Activated CD4-positive, alpha-beta T cell treated with anti-CD3 and anti-CD28 coated beads, Interleukin-2, amount 50 U/mL, for 48 hours (primary cell): ENCODE measurements around the gene CADPS2.

ENCODE experiments used
- DNase-seq, 2 experiments: peaks; one replicate each; pipeline ENCODE4 v3.0.0-alpha.2; 2020

Gene CADPS2

DNA sequence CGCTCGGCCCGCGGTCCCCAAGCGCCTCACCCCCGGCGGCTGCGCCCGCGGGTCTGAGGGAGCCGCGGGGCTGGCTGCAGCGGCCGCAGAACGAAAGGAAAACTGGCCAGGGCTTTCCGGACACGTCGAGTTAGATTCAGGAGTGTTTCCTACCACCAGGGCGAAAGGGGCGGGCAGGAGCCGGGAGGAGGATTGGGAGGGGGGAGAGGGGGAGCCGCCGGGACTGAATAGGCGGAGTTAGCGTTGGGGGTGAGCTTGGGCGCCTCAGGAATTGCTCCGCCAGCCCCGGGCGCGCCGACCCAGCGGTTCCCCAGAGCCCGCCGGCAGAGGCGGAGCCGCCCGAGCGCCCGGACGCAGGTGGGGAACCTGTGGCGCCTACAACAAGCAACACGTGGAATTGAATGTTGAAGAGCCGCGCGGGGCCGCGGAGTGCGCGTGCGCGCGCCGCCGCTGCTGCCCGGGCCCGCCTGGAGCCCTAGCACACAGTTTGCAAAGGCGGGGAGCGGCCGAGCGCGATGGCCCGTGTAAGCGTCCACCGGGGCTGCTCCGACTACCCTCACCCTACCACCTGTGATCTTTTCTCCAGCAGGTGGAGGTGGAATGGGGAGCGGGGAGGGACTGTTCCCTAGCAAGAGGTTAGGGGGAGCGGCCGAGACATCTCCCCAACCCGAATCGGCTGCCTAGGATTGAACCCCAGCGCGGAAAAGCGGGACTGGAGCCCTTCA lies at the start of gene CADPS2:
CADPS2 (minus strand) TSS at position 104 of the 725 bp plus-strand sequence. CDS start 123 bp downstream, outside the sequence.
- DNase-seq = peak; percentile 3 to 12

DNA sequence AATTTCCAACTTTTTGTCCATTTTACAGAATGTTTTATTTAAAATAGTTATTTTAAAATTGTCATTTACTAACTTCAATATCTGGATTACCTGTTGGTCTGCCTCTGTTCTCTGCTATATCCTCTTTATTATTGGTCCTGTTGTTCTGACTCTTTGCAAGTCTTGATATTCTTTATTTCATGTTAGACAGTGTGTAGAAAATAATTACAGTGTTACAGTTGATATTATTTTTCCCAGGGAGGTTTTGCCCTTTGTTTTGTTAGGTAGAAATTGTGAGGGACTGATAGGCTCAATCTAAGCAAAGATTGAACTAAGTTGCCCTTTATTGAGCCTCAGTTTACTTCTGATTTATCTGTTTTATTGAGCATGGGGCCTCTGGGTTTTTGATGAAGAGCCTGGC lies 49.4 kb upstream of the CADPS2 start:
- DNase-seq = no peak

DNA sequence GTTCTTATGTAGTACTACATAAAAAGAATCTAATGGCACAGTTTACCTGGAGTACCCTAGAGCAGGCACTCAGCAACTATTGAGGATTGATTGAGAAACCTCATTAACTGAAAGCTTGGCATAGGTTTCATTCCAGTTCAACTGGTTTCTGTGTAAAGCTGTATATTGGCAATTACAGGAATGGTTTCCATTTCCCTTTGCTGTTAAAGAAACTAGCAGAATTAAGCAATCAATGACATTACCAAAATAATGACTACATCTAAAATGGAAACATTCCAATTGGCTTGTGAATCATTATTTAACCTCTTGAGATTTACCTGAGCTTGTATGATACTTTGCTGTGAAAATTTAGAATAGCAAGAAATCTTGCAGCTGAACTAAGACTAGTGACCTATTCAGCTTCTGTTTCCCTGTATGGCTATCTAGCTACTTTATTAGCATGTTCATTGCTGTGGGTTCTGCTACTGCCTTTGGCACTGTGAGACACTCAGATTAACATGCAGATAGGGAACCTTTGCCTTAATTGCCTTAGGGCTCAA lies 33.5 kb upstream of the CADPS2 start:
- DNase-seq = no peak

- no peak for DNase-seq
These were observed 28.6 kb upstream of the CADPS2 start for GRCh38 chr7:122914812-122915211.

DNA sequence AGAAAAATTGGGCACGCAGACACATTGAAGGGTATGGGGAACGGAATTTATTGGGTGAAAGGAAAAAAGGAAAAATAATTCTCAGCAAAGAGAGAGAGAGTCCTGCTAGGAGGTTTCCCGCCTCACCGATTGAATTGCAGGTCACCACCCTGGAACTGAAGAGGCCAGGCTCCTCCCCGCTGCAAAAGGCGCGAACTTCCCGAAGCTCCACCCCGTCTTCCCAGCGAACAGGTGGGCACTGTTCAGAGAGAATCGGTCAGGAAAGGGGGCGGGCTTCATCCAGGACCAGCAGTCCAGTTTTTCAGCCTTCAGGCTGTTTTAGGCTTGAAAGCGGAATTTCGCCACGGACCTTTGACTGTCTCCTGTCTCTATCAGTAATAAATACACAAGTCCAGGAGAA lies 27.3 kb upstream of the CADPS2 start:
- no peak for DNase-seq

DNA sequence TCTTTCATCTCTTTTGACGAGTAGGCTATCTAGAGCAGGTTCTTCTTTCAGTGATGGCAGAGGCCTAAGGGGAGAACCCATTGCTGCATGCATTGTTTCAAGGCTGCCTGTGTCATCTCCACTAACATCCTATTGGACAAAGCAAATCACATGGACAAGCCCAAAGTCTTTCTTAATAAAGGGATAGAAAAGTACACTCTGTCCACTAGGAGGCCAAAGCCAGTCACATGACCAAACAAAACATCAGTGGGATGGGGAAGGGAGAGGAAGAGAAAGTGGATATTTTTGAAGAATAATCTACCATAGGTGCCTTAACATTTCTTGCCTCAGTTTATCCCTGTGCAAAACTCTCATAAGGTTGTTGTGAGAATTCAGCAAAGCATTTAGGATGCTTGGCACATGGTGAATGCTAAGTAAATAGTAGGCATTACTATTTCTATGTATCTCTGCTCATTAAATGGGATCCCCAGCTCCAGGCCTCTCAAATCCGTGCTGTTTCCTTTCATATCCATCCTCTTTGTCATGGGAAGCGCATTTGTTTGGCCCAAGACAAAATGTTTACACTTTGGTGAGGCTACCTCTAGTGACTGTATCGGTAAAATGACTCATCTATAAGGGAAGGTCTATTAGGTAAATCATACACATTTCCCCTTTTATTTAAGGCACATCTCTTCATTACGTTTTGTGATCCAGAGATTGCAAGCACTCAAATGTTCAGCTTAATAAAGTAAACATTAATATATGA lies 16.7 kb upstream of the CADPS2 start:
- no peak for DNase-seq

- no peak for DNase-seq
These were observed 15.0 kb upstream of the CADPS2 start for GRCh38 chr7:122901250-122901649.

GRCh38 chr7:122896509-122896908 lies 10.2 kb upstream of the CADPS2 start:
- DNase-seq = no peak

DNA sequence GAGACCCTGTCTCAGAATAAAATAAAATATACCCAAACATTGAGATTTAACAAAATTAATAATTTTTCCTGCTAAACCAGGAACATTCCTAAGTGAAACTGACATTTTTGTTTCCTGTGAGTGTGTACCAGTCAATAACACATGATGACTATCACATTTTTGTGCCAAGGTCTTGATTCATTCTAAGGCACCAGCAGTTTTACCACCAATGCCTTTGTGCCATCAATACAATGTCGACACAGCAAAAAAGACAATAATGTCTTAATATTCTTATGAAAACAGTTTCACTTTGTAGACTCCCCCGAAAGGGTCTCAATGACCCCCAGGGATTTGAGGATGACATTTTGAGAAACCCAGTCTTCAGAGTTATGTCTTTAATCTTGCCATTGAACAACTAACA lies 7.2 kb upstream of the CADPS2 start:
- DNase-seq = no peak

- DNase-seq = no peak
These were observed 2.9 kb upstream of the CADPS2 start for GRCh38 chr7:122889116-122889515.

- no peak for DNase-seq
These were observed 1.6 kb upstream of the CADPS2 start for GRCh38 chr7:122887848-122888247.

DNA sequence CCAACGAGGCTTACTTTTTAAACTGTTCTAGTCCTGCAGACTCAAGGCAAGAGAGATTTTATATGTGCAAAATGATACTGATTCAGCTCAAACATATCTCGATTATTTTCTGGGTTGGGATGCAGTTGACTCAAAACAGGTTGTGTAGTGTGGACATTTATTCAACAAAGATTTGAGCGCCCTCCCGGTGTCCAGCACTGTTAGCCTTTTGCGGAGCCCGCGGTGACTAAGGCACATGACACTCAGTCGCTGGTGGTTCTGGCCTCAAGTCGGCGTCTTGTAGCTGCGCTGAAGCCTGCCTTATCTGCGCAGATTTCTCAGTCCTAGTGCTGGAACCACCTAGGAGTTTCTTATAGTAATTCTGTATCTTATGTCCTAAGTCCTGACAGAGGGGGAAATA lies 938 bp upstream of the CADPS2 start:
- DNase-seq = peak in 1 of 2 experiments; percentile 1

DNA sequence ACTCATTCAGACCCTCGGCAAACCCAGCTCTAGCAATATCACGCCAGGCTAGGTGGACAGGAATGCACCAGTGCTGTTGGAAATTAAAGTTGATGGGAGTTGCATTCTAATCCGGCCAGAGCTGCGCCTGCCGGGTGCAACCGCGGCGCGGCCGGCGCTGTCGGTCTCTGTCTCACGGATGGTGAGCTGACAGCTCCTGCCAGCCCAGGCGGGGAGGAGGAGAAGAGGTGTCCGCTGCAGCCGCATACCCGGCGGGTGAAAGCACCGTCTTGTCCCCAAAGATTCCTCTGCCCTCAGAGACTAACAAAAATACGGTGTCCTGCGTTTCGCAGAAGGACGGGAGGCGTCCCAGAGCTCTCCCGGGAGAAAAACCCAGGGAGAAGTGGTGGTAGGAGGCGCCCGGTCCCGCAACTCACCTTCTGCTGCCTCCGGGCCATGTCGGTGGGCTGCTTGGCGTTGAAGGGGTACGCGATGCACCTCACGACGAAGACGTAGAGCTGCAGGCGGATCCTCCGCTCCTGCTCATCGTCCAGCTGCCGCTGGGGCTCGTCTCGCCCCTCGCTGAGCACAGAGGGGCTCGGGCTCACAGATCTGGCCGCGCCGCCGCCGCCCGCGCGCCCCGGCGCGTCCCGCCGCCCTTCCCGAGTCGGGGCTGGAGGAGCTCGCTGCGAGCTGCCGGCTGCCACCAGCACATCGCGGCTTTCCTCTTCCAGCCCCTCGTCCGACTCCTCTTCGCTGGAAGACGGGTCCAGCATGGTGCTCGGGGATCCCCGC lies 490 bp downstream of the CADPS2 start:
- DNase-seq = no peak

DNA sequence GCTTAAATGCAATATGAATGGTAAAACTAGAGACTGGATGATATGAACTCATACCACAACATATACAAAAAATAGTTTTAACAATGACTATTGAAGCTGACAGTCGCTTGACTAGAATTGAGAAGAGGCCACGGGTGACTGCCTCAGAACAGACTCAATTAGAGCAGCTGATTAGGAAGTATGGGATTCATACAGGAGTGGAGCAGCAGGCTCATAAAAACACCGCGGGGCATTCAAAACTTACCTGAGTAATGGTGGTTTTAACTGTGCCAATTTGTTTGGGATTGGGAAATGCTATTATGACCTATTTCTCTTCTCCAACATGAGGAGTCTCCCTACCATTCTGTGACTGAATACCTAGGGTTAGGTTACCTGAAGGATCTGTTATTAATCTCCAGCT lies 2.1 kb downstream of the CADPS2 start:
- no peak for DNase-seq

GRCh38 chr7:122883049-122883680 lies 3.1 kb downstream of the CADPS2 start:
- DNase-seq = no peak

- no peak for DNase-seq
These were observed 4.9 kb downstream of the CADPS2 start for GRCh38 chr7:122881324-122881723.

GRCh38 chr7:122869260-122869659 lies 17.0 kb downstream of the CADPS2 start:
- no peak for DNase-seq

DNA sequence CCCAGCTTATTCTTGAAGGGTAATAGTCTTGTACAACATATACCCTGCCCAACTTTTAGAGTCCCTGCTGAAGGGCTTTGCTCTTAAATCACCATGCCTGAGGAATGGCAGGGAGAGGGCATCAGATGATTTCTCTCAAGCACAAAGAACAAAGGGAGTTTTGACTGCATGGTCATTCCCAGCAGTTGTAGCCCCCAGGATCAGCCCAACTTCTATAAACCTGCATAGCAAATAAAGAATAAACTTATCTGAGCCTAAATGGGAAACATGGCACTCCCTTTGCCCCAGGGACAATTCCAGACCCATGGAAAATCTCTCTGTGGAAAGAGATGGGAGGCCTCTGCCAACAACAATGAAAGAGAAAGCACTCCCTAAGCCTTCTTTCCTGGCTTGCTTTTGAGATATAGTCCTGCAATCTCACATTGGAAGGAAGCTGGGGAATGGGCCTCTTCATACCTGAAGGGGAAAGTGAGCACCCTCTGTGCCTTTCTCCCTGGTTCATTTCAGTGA lies 18.7 kb downstream of the CADPS2 start:
- no peak for DNase-seq

- DNase-seq = no peak
These were observed 21.4 kb downstream of the CADPS2 start for GRCh38 chr7:122864838-122865237.

- DNase-seq = no peak
These were observed 22.2 kb downstream of the CADPS2 start for GRCh38 chr7:122864016-122864415.

DNA sequence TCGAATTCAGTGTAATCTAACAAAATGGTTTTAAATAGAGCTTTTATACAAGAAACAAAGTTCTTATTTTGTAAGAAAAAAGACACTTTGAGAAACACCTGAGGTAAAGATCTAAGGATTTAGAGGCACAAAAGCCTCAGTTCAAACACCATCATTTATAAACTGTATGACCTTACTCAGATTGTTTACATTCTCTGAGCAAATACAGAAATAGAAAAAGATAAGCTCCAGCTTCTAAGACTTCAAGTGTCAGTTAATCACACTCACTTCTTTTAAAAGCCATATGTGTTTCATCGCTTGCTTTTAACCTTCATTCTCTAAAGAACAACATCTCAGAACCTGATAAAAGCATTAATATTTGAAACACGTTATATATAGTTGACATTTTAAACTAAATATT lies 27.9 kb downstream of the CADPS2 start:
- no peak for DNase-seq

- no peak for DNase-seq
These were observed 35.7 kb downstream of the CADPS2 start for GRCh38 chr7:122850528-122850927.

- no peak for DNase-seq
These were observed 36.3 kb downstream of the CADPS2 start for GRCh38 chr7:122849957-122850328.
